Right lobe of liver (tissue), 6 donors: ENCODE data around the gene PPFIBP2. TPM values are rescaled to one million over a fixed set of nuclear protein-coding genes. Genes with fewer than 3 reads are reported as not detected.

Source experiments
- ATAC-seq, 4 donors: fragments of 200-7000 bp; cut with Tn5 transposase; one replicate each; pipeline ENCODE4 v1.9.1; 2020; ENCODE audit warnings: mild to moderate bottlenecking in 4 of 4, moderate library complexity in 4 of 4
- DNase-seq, 3 donors: peaks; one replicate each; pipeline ENCODE4 v3.0.0-alpha.2; 2020
- H3K27ac ChIP-seq, 3 donors: fragments of 200-600 bp; one replicate each; pipeline ENCODE4 v1.8.0; 2022
- H3K27me3 ChIP-seq, 2 donors: fragments of 200-600 bp; one replicate each; pipeline ENCODE4 v1.8.0; 2022
- H3K36me3 ChIP-seq, 4 donors: fragments of 200-600 bp; sonication (generic) in 1 of 4; one replicate each; pipeline versions ENCODE4 v1.5.1 to v1.8.0; 2017 to 2022; ENCODE audit warnings: control low read depth in 1 of 4
- H3K4me1 ChIP-seq, 4 donors: fragments of 200-600 bp; sonication (generic) in 1 of 4; one replicate each; pipeline versions ENCODE4 v1.5.1 to v1.8.0; 2017 to 2022; ENCODE audit warnings: control low read depth in 1 of 4
- H3K4me3 ChIP-seq, 3 donors: fragments of 200-600 bp; one replicate each; pipeline ENCODE4 v1.8.0; 2022
- H3K9me3 ChIP-seq, 4 donors: fragments of 200-600 bp; sonication (generic) in 1 of 4; one replicate each; pipeline versions ENCODE4 v1.5.1 to v1.8.0; 2017 to 2022; ENCODE audit warnings: control low read depth in 1 of 4
- POLR2A ChIP-seq: fragments of 450-650 bp; IDR thresholded peaks from one replicate; pipeline ENCODE4 v1.6.1; 2017; ENCODE audit warnings: antibody characterized with exemption, mild to moderate bottlenecking
- WGBS: methylation state at CpG from one replicate; pipeline ENCODE4 v1.1.6; 2018; ENCODE audit warnings: low coverage, low lambda C conversion rate; ENCODE audit not compliant: insufficient coverage; ENCODE audit errors: missing lambda C conversion rate; 5-methylcytosine and 5-hydroxymethylcytosine counted together
- intact Hi-C, 2 donors: fragments of 100-400 bp; cut with DNase I; formaldehyde crosslinking; loops; one replicate each; pipeline versions ENCODE4 v1.11.2 to v1.14.1; 2022
- total RNA-seq, 6 experiments: library from RNA; depleted of rRNA in 2 of 6; stranded (reverse); fragments of >200 nt in 2 of 6; fragmentation: NEBNext Ultra II Directional in 3 of 6; extraction: Animal tissue kit (Norgen Biotek cat#: 25700) in 3 of 6; gene quantifications; one replicate each; pipeline versions ENCODE4 v1.1.0 to v1.2.4, GENCODE V29; 2016 to 2023
- TF ChIP-seq, protein P1 (sequence below), 4 donors: fragments of 200-600 bp in 3 of 4; fragments of 450-650 bp in 1 of 4; IDR thresholded peaks; one replicate each; pipeline versions ENCODE4 v1.5.1 to v1.8.0; 2016 to 2022; ENCODE audit warnings: antibody characterized with exemption in 4 of 4, mild to moderate bottlenecking in 2 of 4
- donor health status: DM: no; HTN: yes; CAD: no.
- donor health status: DM: no; HTN: no; CAD: no.
- donor health status: DM: no; HTN: no; CAD: no.
- donor health status: DM: no; HTN: yes; CAD: no.
- donor health status: DM: no; HTN: yes; CAD: no.

The PPFIBP2 gene
- total RNA-seq, 6 experiments from 2014 or later: 25.5 to 69.3 (median 46.6) TPM

- Histone ChIP-seq H3K4me3 (peak overlapping the region in 1 of 3 donors; percentile 14), H3K9me3 (no peaks in the 10 kb centered on the region), H3K36me3 (no peaks in the 10 kb centered on the region), H3K4me1 (peaks cover 0 to 5% (median 0%) of the 10 kb centered on the region in 4 donors), H3K27me3 (no peaks in the 10 kb centered on the region), H3K27ac (no peak overlapping the region)
- WGBS: 54% methylated on average over 3 of the region's 3 CpGs
- intact Hi-C loops: no loop called here
- ATAC-seq (peak in 1 of 4 donors; percentile 28), DNase-seq (no peak)
- TF ChIP-seq, protein P1, sequence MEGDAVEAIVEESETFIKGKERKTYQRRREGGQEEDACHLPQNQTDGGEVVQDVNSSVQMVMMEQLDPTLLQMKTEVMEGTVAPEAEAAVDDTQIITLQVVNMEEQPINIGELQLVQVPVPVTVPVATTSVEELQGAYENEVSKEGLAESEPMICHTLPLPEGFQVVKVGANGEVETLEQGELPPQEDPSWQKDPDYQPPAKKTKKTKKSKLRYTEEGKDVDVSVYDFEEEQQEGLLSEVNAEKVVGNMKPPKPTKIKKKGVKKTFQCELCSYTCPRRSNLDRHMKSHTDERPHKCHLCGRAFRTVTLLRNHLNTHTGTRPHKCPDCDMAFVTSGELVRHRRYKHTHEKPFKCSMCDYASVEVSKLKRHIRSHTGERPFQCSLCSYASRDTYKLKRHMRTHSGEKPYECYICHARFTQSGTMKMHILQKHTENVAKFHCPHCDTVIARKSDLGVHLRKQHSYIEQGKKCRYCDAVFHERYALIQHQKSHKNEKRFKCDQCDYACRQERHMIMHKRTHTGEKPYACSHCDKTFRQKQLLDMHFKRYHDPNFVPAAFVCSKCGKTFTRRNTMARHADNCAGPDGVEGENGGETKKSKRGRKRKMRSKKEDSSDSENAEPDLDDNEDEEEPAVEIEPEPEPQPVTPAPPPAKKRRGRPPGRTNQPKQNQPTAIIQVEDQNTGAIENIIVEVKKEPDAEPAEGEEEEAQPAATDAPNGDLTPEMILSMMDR (IDR thresholded peaks at IDR 0.05): no peak
- no peak for TF ChIP-seq POLR2A
Observed at GRCh38 chr11:7694235-7694634, 180.4 kb downstream of the PPFIBP2 start.

- intact Hi-C loops: no loop called here
- ATAC-seq (no peak), DNase-seq (no peak)
- Histone ChIP-seq H3K36me3 (no peaks in the 10 kb centered on the region), H3K27ac (no peak overlapping the region), H3K4me1 (peaks cover 0 to 5% (median 0%) of the 10 kb centered on the region in 4 donors), H3K27me3 (no peaks in the 10 kb centered on the region), H3K4me3 (no peak overlapping the region), H3K9me3 (no peaks in the 10 kb centered on the region)
- 60% methylated on average over 1 of the region's 5 CpGs for WGBS
- TF ChIP-seq POLR2A: no peak
- TF ChIP-seq, protein P1 (IDR thresholded peaks at IDR 0.05): no peak
Observed at GRCh38 chr11:7696424-7696823, 182.6 kb downstream of the PPFIBP2 start.

Other genes with a start within 250 kb of the PPFIBP2 start
- 1 to 10 TPM; 2.2 to 5.5 (median 3.0) TPM for gene OLFML1, start 28.5 kb upstream of the PPFIBP2 start, total RNA-seq
- gene CYB5R2, start 159.5 kb downstream of the PPFIBP2 start, total RNA-seq: 1 to 10 TPM in 4 of 6 experiments, under 1 TPM in 2; 0.71 to 3.5 (median 1.4) TPM
- not detected for gene OVCH2, start 192.5 kb downstream of the PPFIBP2 start, total RNA-seq